ENCODE measurements around the gene DNM3.

The DNM3 gene

DNA sequence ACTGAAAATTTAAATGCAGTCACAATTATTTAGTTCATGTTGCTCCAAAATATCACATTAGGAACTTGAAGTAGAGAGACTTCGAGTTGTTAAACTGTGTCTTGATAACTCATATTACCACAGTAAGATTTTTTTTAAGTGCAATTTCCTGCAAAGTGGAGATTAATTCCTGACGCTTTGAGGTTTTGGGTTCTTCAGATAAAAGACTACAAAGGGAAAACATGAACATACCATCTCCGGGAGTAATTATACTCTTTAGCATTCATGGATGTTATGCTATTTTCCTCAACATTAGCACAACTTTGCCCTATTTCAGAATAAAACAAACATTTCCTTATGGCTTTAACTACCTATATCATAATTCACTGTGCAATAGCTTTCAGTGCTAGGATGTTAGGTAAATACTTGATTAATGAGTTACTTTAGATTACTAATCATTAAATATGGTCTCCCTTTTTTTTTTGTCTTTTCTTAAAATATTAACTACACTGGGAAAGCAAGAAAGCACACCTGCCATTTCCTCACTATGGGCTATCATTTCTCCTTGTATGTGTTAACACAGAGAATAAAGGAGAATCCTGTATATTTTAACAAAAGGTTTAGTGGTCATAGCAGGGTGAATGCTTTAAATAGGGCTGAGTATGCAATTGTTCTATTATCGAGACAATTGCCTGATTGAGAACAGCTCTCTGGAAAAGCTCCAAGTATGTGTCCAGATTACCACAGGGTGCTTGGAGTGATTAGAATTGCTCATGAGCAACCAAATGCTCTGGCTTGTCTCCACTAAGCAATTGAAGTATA lies 326.7 kb downstream of the DNM3 start:
- no peaks in the 10 kb centered on the region for H3K27me3 ChIP-seq (ENCODE audit: insufficient read depth, poor library complexity, severe bottlenecking)
- H3K9me3 ChIP-seq (ENCODE audit: severe bottlenecking) = no peaks in the 10 kb centered on the region
- DNase-seq (ENCODE audit: low spot score) (no peak), ATAC-seq (ENCODE audit: low read depth) (no peak)
- no peaks in the 10 kb centered on the region for H3K36me3 ChIP-seq (ENCODE audit: low read depth)
- no peaks in the 10 kb centered on the region for H3K4me1 ChIP-seq (ENCODE audit: insufficient read depth, poor library complexity, severe bottlenecking)
- H3K27ac ChIP-seq (ENCODE audit: poor library complexity, severe bottlenecking) = no peak overlapping the region
- no peak overlapping the region for H3K4me3 ChIP-seq (ENCODE audit: severe bottlenecking)
- no peak for TF ChIP-seq CTCF (IDR thresholded peaks at IDR 0.05; ENCODE audit: poor library complexity, severe bottlenecking)

- no peak for ATAC-seq (ENCODE audit: low read depth)
- Histone ChIP-seq H3K4me1 (ENCODE audit: insufficient read depth, poor library complexity, severe bottlenecking) (no peaks in the 10 kb centered on the region), H3K27me3 (ENCODE audit: insufficient read depth, poor library complexity, severe bottlenecking) (no peaks in the 10 kb centered on the region), H3K4me3 (ENCODE audit: severe bottlenecking) (no peak overlapping the region), H3K9me3 (ENCODE audit: severe bottlenecking) (no peaks in the 10 kb centered on the region), H3K27ac (ENCODE audit: poor library complexity, severe bottlenecking) (no peak overlapping the region), H3K36me3 (ENCODE audit: low read depth) (no peaks in the 10 kb centered on the region)
- no peak for TF ChIP-seq CTCF (IDR thresholded peaks at IDR 0.05; ENCODE audit: poor library complexity, severe bottlenecking)
- no peak for DNase-seq (ENCODE audit: low spot score)
Observed at GRCh38 chr1:172168597-172168872, 327.2 kb downstream of the DNM3 start.

GRCh38 chr1:172169836-172170235 lies 328.5 kb downstream of the DNM3 start:
- H3K9me3 ChIP-seq (ENCODE audit: severe bottlenecking) = no peaks in the 10 kb centered on the region
- no peak overlapping the region for H3K4me3 ChIP-seq (ENCODE audit: severe bottlenecking)
- no peak overlapping the region for H3K27ac ChIP-seq (ENCODE audit: poor library complexity, severe bottlenecking)
- no peaks in the 10 kb centered on the region for H3K36me3 ChIP-seq (ENCODE audit: low read depth)
- no peak for ATAC-seq (ENCODE audit: low read depth)
- no peaks in the 10 kb centered on the region for H3K4me1 ChIP-seq (ENCODE audit: insufficient read depth, poor library complexity, severe bottlenecking)
- no peak for TF ChIP-seq CTCF (IDR thresholded peaks at IDR 0.05; ENCODE audit: poor library complexity, severe bottlenecking)
- H3K27me3 ChIP-seq (ENCODE audit: insufficient read depth, poor library complexity, severe bottlenecking) = no peaks in the 10 kb centered on the region
- no peak for DNase-seq (ENCODE audit: low spot score)

DNA sequence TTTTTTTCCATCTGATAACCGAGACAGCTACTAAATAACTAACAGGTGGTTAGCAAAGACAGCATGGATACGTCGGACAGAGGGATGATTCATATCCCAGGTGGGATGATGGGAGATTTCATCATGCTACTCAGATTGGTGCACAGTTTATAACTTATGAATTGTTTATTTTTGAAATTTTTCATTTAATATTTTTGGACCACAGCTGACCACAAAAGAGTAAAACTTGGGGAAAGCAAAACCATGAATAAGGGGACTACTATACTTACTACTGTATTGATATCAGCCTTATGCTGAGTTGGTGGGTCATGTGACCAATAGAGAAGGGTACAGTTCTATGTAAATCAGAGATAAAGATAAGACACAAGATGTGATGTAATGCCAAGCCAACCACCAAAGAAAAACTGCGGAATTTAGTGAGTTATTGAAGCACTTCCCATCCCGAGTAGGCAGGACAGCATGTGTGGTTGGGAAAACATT lies 331.1 kb downstream of the DNM3 start:
- Histone ChIP-seq H3K4me1 (ENCODE audit: insufficient read depth, poor library complexity, severe bottlenecking) (no peaks in the 10 kb centered on the region), H3K36me3 (ENCODE audit: low read depth) (no peaks in the 10 kb centered on the region), H3K9me3 (ENCODE audit: severe bottlenecking) (no peaks in the 10 kb centered on the region), H3K27me3 (ENCODE audit: insufficient read depth, poor library complexity, severe bottlenecking) (no peaks in the 10 kb centered on the region), H3K27ac (ENCODE audit: poor library complexity, severe bottlenecking) (no peak overlapping the region), H3K4me3 (ENCODE audit: severe bottlenecking) (no peak overlapping the region)
- TF ChIP-seq CTCF (IDR thresholded peaks at IDR 0.05; ENCODE audit: poor library complexity, severe bottlenecking) = no peak
- ATAC-seq (ENCODE audit: low read depth) (no peak), DNase-seq (ENCODE audit: low spot score) (no peak)

GRCh38 chr1:172176206-172176605 lies 334.9 kb downstream of the DNM3 start:
- ATAC-seq (ENCODE audit: low read depth) = no peak
- TF ChIP-seq CTCF (IDR thresholded peaks at IDR 0.05; ENCODE audit: poor library complexity, severe bottlenecking) = no peak
- H3K9me3 ChIP-seq (ENCODE audit: severe bottlenecking) = no peaks in the 10 kb centered on the region
- no peak for DNase-seq (ENCODE audit: low spot score)
- no peaks in the 10 kb centered on the region for H3K27me3 ChIP-seq (ENCODE audit: insufficient read depth, poor library complexity, severe bottlenecking)
- H3K27ac ChIP-seq (ENCODE audit: poor library complexity, severe bottlenecking) = no peak overlapping the region
- no peaks in the 10 kb centered on the region for H3K36me3 ChIP-seq (ENCODE audit: low read depth)
- no peak overlapping the region for H3K4me3 ChIP-seq (ENCODE audit: severe bottlenecking)
- peaks cover 3% of the 10 kb centered on the region for H3K4me1 ChIP-seq (ENCODE audit: insufficient read depth, poor library complexity, severe bottlenecking)
